HepG2 (cell line): ENCODE results near the gene MSTO1. TPM values are rescaled to one million over a fixed set of nuclear protein-coding genes. Genes with fewer than 3 reads are reported as not detected.
"Not testable (repeated sequence)": the region's sequence is repeated elsewhere in the genome, so short reads cannot be mapped to it uniquely, and the experiment has no call there.

Experiments
- ATAC-seq: fragments of 200-7000 bp; cut with Tn5 transposase; 3 replicates; pipeline ENCODE4 v1.9.1; 2020; ENCODE audit warnings: mild to moderate bottlenecking, moderate library complexity
- BruUV-seq: library from RNA; stranded (reverse); fragments of 400-500 nt; replicated peaks from 2 replicates; lab custom pipeline; 2021; lab: Mats Ljungman, UMichigan
- CTCF ChIA-PET: fragments of 300-600 bp; formaldehyde crosslinking; extraction: SDS; loops from one replicate; lab custom pipeline; 2021; ENCODE audit warnings: low total read pairs, inconsistent platforms, low intra/inter-chr PET ratio; lab: Yijun Ruan, JAX
- POLR2A ChIA-PET: fragments of 350-600 bp; sonication (Branson Sonifier 250); formaldehyde crosslinking; loops from one replicate; lab custom pipeline; 2020; ENCODE audit warnings: antibody characterized with exemption, inconsistent platforms; lab: Yijun Ruan, JAX
- DNase-seq: peaks from one replicate; pipeline ENCODE4 v3.0.0-alpha.2; 2015; ENCODE audit warnings: low spot score
- FAIRE-seq: peaks from 3 replicates; lab custom pipeline; 2011; peaks lifted over from hg19 to GRCh38; lab: Jason Lieb, UNC
- H2AFZ ChIP-seq: one replicate; pipeline ENCODE4 v1.6.1; 2011; ENCODE audit warnings: low read length, inconsistent platforms
- H3K27ac ChIP-seq: fragments of 300-600 bp; 3 replicates; pipeline ENCODE4 v1.8.0; 2011; ENCODE audit warnings: mixed run types, mild to moderate bottlenecking, mixed read lengths, low read length, inconsistent platforms; ENCODE audit not compliant: insufficient read depth; ENCODE audit errors: extremely low read length
- H3K27me3 ChIP-seq, 2 experiments: fragments of 200-600 bp in 1 of 2; 2 replicates in 1 of 2; 3 replicates in 1 of 2; pipeline versions ENCODE4 v1.6.0 to v1.8.0; 2011; ENCODE audit warnings: low read length in 2 of 2, mild to moderate bottlenecking in 2 of 2, moderate library complexity in 2 of 2, inconsistent platforms in 1 of 2; ENCODE audit not compliant: insufficient read depth in 2 of 2, control insufficient read depth in 1 of 2
- H3K36me3 ChIP-seq, 2 experiments: fragments of 200-600 bp in 1 of 2; replicated peaks in 1 of 2; 2 replicates in 1 of 2; 3 replicates in 1 of 2; pipeline versions ENCODE4 v1.5.1 to v1.8.0; 2011; ENCODE audit warnings: low read length in 2 of 2, inconsistent platforms in 1 of 2; ENCODE audit not compliant: insufficient read depth in 2 of 2, control insufficient read depth in 1 of 2
- H3K4me1 ChIP-seq: 2 replicates; pipeline ENCODE4 v1.5.1; 2012; ENCODE audit warnings: low read length, inconsistent platforms; ENCODE audit not compliant: insufficient read depth
- H3K4me2 ChIP-seq: 2 replicates; pipeline ENCODE4 v1.6.0; 2011; ENCODE audit warnings: low read depth, low read length, inconsistent platforms
- H3K4me3 ChIP-seq, 3 experiments: fragments of 200-600 bp in 1 of 3; sonication (generic), shearing (Covaris generic) in 1 of 3; replicated peaks in 1 of 3; 2 replicates each; pipeline ENCODE4 v1.5.1; 2011 to 2016; ENCODE audit warnings: low read length in 3 of 3, inconsistent platforms in 2 of 3, low read depth in 2 of 3, mild to moderate bottlenecking in 2 of 3, control low read depth in 1 of 3, mixed read lengths in 1 of 3; ENCODE audit not compliant: insufficient read depth in 1 of 3
- H3K79me2 ChIP-seq: one replicate; pipeline ENCODE4 v1.6.1; 2011; ENCODE audit warnings: low read length, inconsistent platforms; ENCODE audit not compliant: insufficient read depth
- H3K9ac ChIP-seq: 2 replicates; pipeline ENCODE4 v1.6.0; 2011; ENCODE audit warnings: mild to moderate bottlenecking, low read depth, low read length, inconsistent platforms; ENCODE audit not compliant: insufficient read depth
- H3K9me3 ChIP-seq: 2 replicates; pipeline ENCODE4 v1.5.1; 2012; ENCODE audit warnings: mild to moderate bottlenecking, low read length
- H4K20me1 ChIP-seq: 2 replicates; pipeline ENCODE4 v1.6.0; 2011; ENCODE audit warnings: inconsistent platforms, mild to moderate bottlenecking, low read length, moderate library complexity; ENCODE audit not compliant: insufficient read depth
- WGBS: methylation state at CpG from one replicate; pipeline ENCODE4 v1.1.6; 2017; ENCODE audit warnings: low lambda C conversion rate; 5-methylcytosine and 5-hydroxymethylcytosine counted together
- in situ Hi-C: cut with HindIII; loops from 2 replicates; pipeline ENCODE4 v1.10.0; 2017; ENCODE audit warnings: low pct_unique_long_range_greater_than_20kb; ENCODE audit not compliant: extremely low pct_ligation_motif_present
- intact Hi-C: fragments of 100-400 bp; cut with micrococcal nuclease; formaldehyde crosslinking; loops from one replicate; pipeline ENCODE4 v1.10.0; 2022; ENCODE audit not compliant: unreplicated experiment
- polyA plus RNA-seq, 8 experiments: library from polyadenylated mRNA; depleted of rRNA in 3 of 8; stranded (reverse) in 7 of 8; unstranded in 1 of 8; fragments of >200 nt; fragmentation: Illumina TruSeq in 4 of 8; extraction: Trizol in 4 of 8; gene quantifications; 2 replicates each; pipeline versions ENCODE4 v1.2.1 to v1.2.3, GENCODE V29; 2011 to 2016; ENCODE audit warnings: low read depth in 4 of 8, missing spikeins in 1 of 8, mixed read lengths in 1 of 8; ENCODE audit not compliant: insufficient read depth in 1 of 8
- total RNA-seq, 5 experiments: library from RNA; depleted of rRNA; stranded (reverse); fragments of >200 nt; fragmentation: Illumina TruSeq; extraction: Trizol; gene quantifications; 2 replicates each; pipeline ENCODE4 v1.2.3, GENCODE V29; 2016; ENCODE audit warnings: low read depth in 1 of 5
- TF ChIP-seq, protein P1 (sequence below): sonication (generic); formaldehyde crosslinking; IDR thresholded peaks from 2 replicates; pipeline ENCODE4 v1.4.0; 2020; ENCODE audit warnings: missing genetic modification reagents, borderline replicate concordance

Gene MSTO1
- total and polyA plus RNA-seq, 2 of the 13 experiments (the other 11 are each of a cell fraction or from before 2014, with no cell fraction given): 19.1 to 25.3 TPM

DNA sequence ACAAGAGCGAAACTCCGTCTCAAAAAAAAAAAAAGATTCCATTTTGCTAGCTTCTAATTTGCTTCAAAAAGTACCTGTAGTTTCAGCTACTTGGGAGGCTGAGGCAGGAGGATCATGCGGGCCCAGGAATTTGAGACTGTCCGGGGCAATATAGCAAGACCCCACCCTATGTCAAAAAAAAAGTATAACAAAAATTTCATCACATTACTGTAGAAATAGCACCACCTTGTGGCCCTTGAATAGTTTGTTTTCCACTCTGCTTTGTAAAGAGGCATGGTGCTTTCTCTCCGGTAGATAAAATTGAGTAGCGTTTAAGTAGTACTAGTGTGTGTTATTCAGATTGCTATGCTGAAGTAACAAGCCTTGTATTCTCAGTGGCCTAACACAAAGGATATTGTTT is 18.2 kb upstream of the MSTO1 start (continued):
- TF ChIP-seq, protein P1, sequence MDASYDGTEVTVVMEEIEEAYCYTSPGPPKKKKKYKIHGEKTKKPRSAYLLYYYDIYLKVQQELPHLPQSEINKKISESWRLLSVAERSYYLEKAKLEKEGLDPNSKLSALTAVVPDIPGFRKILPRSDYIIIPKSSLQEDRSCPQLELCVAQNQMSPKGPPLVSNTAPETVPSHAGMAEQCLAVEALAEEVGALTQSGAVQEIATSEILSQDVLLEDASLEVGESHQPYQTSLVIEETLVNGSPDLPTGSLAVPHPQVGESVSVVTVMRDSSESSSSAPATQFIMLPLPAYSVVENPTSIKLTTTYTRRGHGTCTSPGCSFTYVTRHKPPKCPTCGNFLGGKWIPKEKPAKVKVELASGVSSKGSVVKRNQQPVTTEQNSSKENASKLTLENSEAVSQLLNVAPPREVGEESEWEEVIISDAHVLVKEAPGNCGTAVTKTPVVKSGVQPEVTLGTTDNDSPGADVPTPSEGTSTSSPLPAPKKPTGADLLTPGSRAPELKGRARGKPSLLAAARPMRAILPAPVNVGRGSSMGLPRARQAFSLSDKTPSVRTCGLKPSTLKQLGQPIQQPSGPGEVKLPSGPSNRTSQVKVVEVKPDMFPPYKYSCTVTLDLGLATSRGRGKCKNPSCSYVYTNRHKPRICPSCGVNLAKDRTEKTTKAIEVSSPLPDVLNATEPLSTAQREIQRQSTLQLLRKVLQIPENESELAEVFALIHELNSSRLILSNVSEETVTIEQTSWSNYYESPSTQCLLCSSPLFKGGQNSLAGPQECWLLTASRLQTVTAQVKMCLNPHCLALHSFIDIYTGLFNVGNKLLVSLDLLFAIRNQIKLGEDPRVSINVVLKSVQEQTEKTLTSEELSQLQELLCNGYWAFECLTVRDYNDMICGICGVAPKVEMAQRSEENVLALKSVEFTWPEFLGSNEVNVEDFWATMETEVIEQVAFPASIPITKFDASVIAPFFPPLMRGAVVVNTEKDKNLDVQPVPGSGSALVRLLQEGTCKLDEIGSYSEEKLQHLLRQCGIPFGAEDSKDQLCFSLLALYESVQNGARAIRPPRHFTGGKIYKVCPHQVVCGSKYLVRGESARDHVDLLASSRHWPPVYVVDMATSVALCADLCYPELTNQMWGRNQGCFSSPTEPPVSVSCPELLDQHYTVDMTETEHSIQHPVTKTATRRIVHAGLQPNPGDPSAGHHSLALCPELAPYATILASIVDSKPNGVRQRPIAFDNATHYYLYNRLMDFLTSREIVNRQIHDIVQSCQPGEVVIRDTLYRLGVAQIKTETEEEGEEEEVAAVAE: 0 out of 2 replicates have a peak, but pooled peaks have one; percentile 8

DNA sequence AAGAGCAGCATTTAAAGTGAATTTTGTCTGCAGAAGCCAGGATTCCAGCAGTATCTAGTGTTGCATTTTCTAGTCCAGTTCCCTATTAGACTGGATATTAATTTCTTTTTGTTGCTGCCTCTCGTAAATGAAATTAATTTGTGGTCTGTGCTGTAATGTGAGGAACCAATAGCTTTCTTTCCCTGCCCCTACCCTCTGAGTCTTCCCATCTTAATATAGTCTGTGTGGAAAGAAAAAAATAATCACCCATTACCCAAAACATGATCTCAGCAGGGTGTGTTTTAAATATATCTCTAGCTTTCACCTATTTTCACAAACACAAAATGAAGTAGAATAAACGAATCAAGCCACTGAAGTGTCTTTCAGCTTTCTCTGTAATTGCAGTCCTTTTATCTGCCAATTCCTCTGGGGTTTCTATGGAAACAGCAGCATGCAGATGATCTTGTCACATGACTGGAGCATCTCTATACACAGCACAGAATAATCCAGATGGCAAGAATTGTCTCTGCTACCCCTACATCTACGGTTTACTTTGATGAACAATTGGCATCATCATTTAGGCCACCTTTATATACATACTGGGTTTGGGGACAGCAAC is 14.0 kb upstream of the MSTO1 start:
- H3K27me3 ChIP-seq, CTCF ChIA-PET, ATAC-seq, DNase-seq, POLR2A ChIA-PET, FAIRE-seq, H3K27ac ChIP-seq, BruUV-seq, H3K4me2 ChIP-seq, intact Hi-C loops, H3K79me2 ChIP-seq, H3K9ac ChIP-seq, H4K20me1 ChIP-seq, H3K36me3 ChIP-seq, H3K9me3 ChIP-seq, H3K4me3 ChIP-seq, H2AFZ ChIP-seq: not testable (repeated sequence)
- in situ Hi-C loops: loop anchor here (10.0 kb wide), 2 partner anchors 351 to 391 kb away; partner anchors contain the start of genes MTX1 and THBS3
- WGBS: 33% methylated on average over 3 of the region's 3 CpGs
- H3K4me1 ChIP-seq: peaks cover 16% of the 10 kb centered on the region
